Calu3 (cell line): ENCODE results near the gene HRC. TPM values are rescaled to one million over a fixed set of nuclear protein-coding genes. Genes with fewer than 3 reads are reported as not detected.
"Not testable (repeated sequence)": the region's sequence is repeated elsewhere in the genome, so short reads cannot be mapped to it uniquely, and the experiment has no call there.

Experiments used
- BruUV-seq: library from RNA; stranded (reverse); fragments of 400-500 nt; replicated peaks from 2 replicates; lab custom pipeline; 2021; lab: Mats Ljungman, UMichigan
- CTCF ChIA-PET: fragments of 300-600 bp; sonication (Branson Sonifier 250); formaldehyde crosslinking; loops from one replicate; lab custom pipeline; 2022; ENCODE audit warnings: antibody characterized with exemption; lab: Charles Lee
- DNase-seq: peaks from one replicate; pipeline ENCODE4 v3.0.0; 2022
- H3K27ac Mint-ChIP-seq: one replicate; pipeline ENCODE4 v1.8.0; 2022; ENCODE audit warnings: mixed read lengths; ENCODE audit not compliant: unreplicated experiment
- H3K27me3 Mint-ChIP-seq: one replicate; pipeline ENCODE4 v1.8.0; 2022; ENCODE audit warnings: mixed read lengths; ENCODE audit not compliant: unreplicated experiment
- H3K36me3 Mint-ChIP-seq: one replicate; pipeline ENCODE4 v1.8.0; 2022; ENCODE audit warnings: mild to moderate bottlenecking, moderate library complexity, mixed read lengths; ENCODE audit not compliant: insufficient read depth, unreplicated experiment
- H3K4me1 Mint-ChIP-seq: one replicate; pipeline ENCODE4 v1.8.0; 2022; ENCODE audit warnings: mild to moderate bottlenecking, low read depth, mixed read lengths; ENCODE audit not compliant: unreplicated experiment
- H3K4me3 Mint-ChIP-seq: one replicate; pipeline ENCODE4 v1.8.0; 2022; ENCODE audit warnings: mild to moderate bottlenecking, low read depth, moderate library complexity, mixed read lengths; ENCODE audit not compliant: unreplicated experiment
- H3K9me3 Mint-ChIP-seq: one replicate; pipeline ENCODE4 v1.8.0; 2022; ENCODE audit warnings: low read depth, mixed read lengths; ENCODE audit not compliant: unreplicated experiment
- CTCF ChIP-seq: fragments of 200-600 bp; IDR thresholded peaks from one replicate; pipeline ENCODE4 v1.8.0; 2022; ENCODE audit warnings: antibody characterized with exemption; ENCODE audit not compliant: unreplicated experiment
- intact Hi-C: fragments of 100-400 bp; cut with micrococcal nuclease; formaldehyde crosslinking; loops from one replicate; pipeline ENCODE4 v1.10.0; 2022; ENCODE audit not compliant: unreplicated experiment
- total RNA-seq: library from RNA; stranded (reverse); gene quantifications from 2 replicates; pipeline ENCODE4 v1.2.3, GENCODE V29; 2022

Gene HRC
- total RNA-seq, 1 experiment from 2014 or later: not detected

GRCh38 chr19:49128545-49129237 is 26.5 kb downstream of the HRC start:
- Mint-ChIP-seq H3K27me3 (no peaks in the 10 kb centered on the region), H3K4me3 (peak overlapping the region; percentile 60), H3K27ac (peak overlapping the region; percentile 55), H3K9me3 (peaks cover 2% of the 10 kb centered on the region), H3K36me3 (peaks cover 12% of the 10 kb centered on the region), H3K4me1 (peaks cover 13% of the 10 kb centered on the region)
- intact Hi-C loops: loop anchor here (1.0 kb wide), 1 partner anchor 42 kb away; no protein-coding TSS in a partner anchor
- CTCF ChIA-PET: interaction anchor here (0.6 to 1.1 kb wide), 4 partner anchors 11 to 153 kb away, joined by 7 to 13 read pairs (median 8); no protein-coding TSS in a partner anchor
- BruUV-seq: no TSS peak
- no peak for DNase-seq
- no peak for TF ChIP-seq CTCF

- DNase-seq: peak; percentile 99
- CTCF ChIA-PET: interaction anchor here (0.6 to 1.1 kb wide), 11 partner anchors 10 to 1201 kb away, joined by 3 to 13 read pairs (median 7); partner anchors contain the start of genes LIN7B, PLA2G4C and RUVBL2
- Mint-ChIP-seq H3K4me3 (peak overlapping the region; percentile 60), H3K27ac (peak overlapping the region; percentile 55), H3K36me3 (peaks cover 12% of the 10 kb centered on the region), H3K9me3 (peaks cover 2% of the 10 kb centered on the region), H3K27me3 (peaks cover under 1% of the 10 kb centered on the region), H3K4me1 (peaks cover 13% of the 10 kb centered on the region)
- intact Hi-C loops: loop anchor here (1.0 kb wide), 1 partner anchor 42 kb away; no protein-coding TSS in a partner anchor
- no TSS peak for BruUV-seq
- TF ChIP-seq CTCF: peak; percentile 24
Observed at GRCh38 chr19:49127674-49128544, 27.3 kb downstream of the HRC start.

- CTCF ChIA-PET: interaction anchor here (0.6 to 1.1 kb wide), 12 partner anchors 10 to 1202 kb away, joined by 3 to 13 read pairs (median 7); partner anchors contain the start of genes LIN7B, PLA2G4C and RUVBL2
- H3K9me3 Mint-ChIP-seq, H3K27me3 Mint-ChIP-seq, intact Hi-C loops, H3K27ac Mint-ChIP-seq, BruUV-seq, DNase-seq: not testable (repeated sequence)
- Mint-ChIP-seq H3K4me3 (peak overlapping the region; percentile 60), H3K36me3 (peaks cover 12% of the 10 kb centered on the region), H3K4me1 (peaks cover 13% of the 10 kb centered on the region)
Observed at GRCh38 chr19:49127225-49127624, 28.0 kb downstream of the HRC start.

GRCh38 chr19:49126575-49126974 is 28.6 kb downstream of the HRC start:
- DNase-seq: no peak
- Mint-ChIP-seq H3K4me3 (no peak overlapping the region), H3K27ac (no peak overlapping the region), H3K27me3 (peaks cover 14% of the 10 kb centered on the region), H3K4me1 (peaks cover 13% of the 10 kb centered on the region), H3K36me3 (peaks cover 12% of the 10 kb centered on the region), H3K9me3 (peaks cover 2% of the 10 kb centered on the region)
- no peak for TF ChIP-seq CTCF
- intact Hi-C loops: no loop called here
- BruUV-seq: no TSS peak
- CTCF ChIA-PET: interaction anchor here (0.6 kb wide), 1 partner anchor 252 kb away, joined by 3 read pairs; no protein-coding TSS in a partner anchor
